Measurements from ENCODE around the gene UBTD1.
A peak's percentile ranks its signal among the peaks of the same experiment; 100 is the strongest.
"Not testable (repeated sequence)": the region's sequence is repeated elsewhere in the genome, so short reads cannot be mapped to it uniquely, and the experiment has no call there.

UBTD1 gene

GRCh38 chr10:97498841-97499560 is at the start of gene UBTD1:
TSS of gene UBTD1 (plus strand) at chr10:97498924. CDS start at chr10:97499204, 280 bp downstream.
- peak; percentile 6 for DNase-seq (ENCODE audit: low read depth)

- no peak for DNase-seq (ENCODE audit: low read depth)
Observed at GRCh38 chr10:97450828-97451227, 47.9 kb upstream of the UBTD1 start.

GRCh38 chr10:97451605-97452004 is 47.1 kb upstream of the UBTD1 start:
- DNase-seq (ENCODE audit: low read depth), result no peak

- no peak for DNase-seq (ENCODE audit: low read depth)
Observed at GRCh38 chr10:97452352-97452751, 46.4 kb upstream of the UBTD1 start.

GRCh38 chr10:97454330-97455036 is 44.2 kb upstream of the UBTD1 start:
- peak; percentile 55 for DNase-seq (ENCODE audit: low read depth)

- no peak for DNase-seq (ENCODE audit: low read depth)
Observed at GRCh38 chr10:97456034-97456685, 42.6 kb upstream of the UBTD1 start.

- no peak for DNase-seq (ENCODE audit: low read depth)
Observed at GRCh38 chr10:97456686-97457065, 42.0 kb upstream of the UBTD1 start.

- no peak for DNase-seq (ENCODE audit: low read depth)
Observed at GRCh38 chr10:97459111-97459510, 39.6 kb upstream of the UBTD1 start.

GRCh38 chr10:97459933-97460332 is 38.8 kb upstream of the UBTD1 start:
- DNase-seq (ENCODE audit: low read depth), result no peak

- no peak for DNase-seq (ENCODE audit: low read depth)
Observed at GRCh38 chr10:97462309-97462708, 36.4 kb upstream of the UBTD1 start.

GRCh38 chr10:97463363-97464132 is 35.2 kb upstream of the UBTD1 start:
- peak; percentile 14 for DNase-seq (ENCODE audit: low read depth)

GRCh38 chr10:97464226-97464625 is 34.5 kb upstream of the UBTD1 start:
- no peak for DNase-seq (ENCODE audit: low read depth)

GRCh38 chr10:97465982-97466381 is 32.7 kb upstream of the UBTD1 start:
- DNase-seq (ENCODE audit: low read depth), result no peak

GRCh38 chr10:97466755-97467154 is 32.0 kb upstream of the UBTD1 start:
- no peak for DNase-seq (ENCODE audit: low read depth)

GRCh38 chr10:97468162-97468561 is 30.6 kb upstream of the UBTD1 start:
- no peak for DNase-seq (ENCODE audit: low read depth)

GRCh38 chr10:97468781-97469180 is 29.9 kb upstream of the UBTD1 start:
- not testable (repeated sequence) for DNase-seq (ENCODE audit: low read depth)

GRCh38 chr10:97474918-97475317 is 23.8 kb upstream of the UBTD1 start:
- no peak for DNase-seq (ENCODE audit: low read depth)

- no peak for DNase-seq (ENCODE audit: low read depth)
Observed at GRCh38 chr10:97475936-97476594, 22.7 kb upstream of the UBTD1 start.

- not testable (repeated sequence) for DNase-seq (ENCODE audit: low read depth)
Observed at GRCh38 chr10:97479410-97479809, 19.3 kb upstream of the UBTD1 start.

- DNase-seq (ENCODE audit: low read depth), result no peak
Observed at GRCh38 chr10:97479939-97480338, 18.8 kb upstream of the UBTD1 start.

GRCh38 chr10:97481071-97481470 is 17.7 kb upstream of the UBTD1 start:
- DNase-seq (ENCODE audit: low read depth), result no peak

GRCh38 chr10:97482381-97482780 is 16.3 kb upstream of the UBTD1 start:
- DNase-seq (ENCODE audit: low read depth), result no peak
